Chondrocyte (in vitro differentiated cells): Measurements from ENCODE around the gene COCH. TPM values are rescaled to one million over a fixed set of nuclear protein-coding genes. Genes with fewer than 3 reads are reported as not detected.
A peak's percentile ranks its signal among the peaks of the same experiment; 100 is the strongest.

ENCODE experiments used
- DNase-seq: peaks from one replicate; pipeline ENCODE4 v3.0.0; 2021; ENCODE audit warnings: mixed read lengths, low spot score
- H3K27ac Mint-ChIP-seq: one replicate; pipeline ENCODE4 v1.8.0; 2021; ENCODE audit warnings: mild to moderate bottlenecking, moderate library complexity, mixed read lengths; ENCODE audit not compliant: unreplicated experiment
- H3K27me3 Mint-ChIP-seq: 2 replicates; pipeline ENCODE4 v1.8.0; 2021; ENCODE audit warnings: low read depth, mixed read lengths
- H3K36me3 Mint-ChIP-seq: 2 replicates; pipeline ENCODE4 v1.8.0; 2021; ENCODE audit warnings: low read depth, mixed read lengths
- H3K4me1 Mint-ChIP-seq: 2 replicates; pipeline ENCODE4 v1.8.0; 2021; ENCODE audit warnings: low read depth, mild to moderate bottlenecking, mixed read lengths
- H3K4me3 Mint-ChIP-seq: one replicate; pipeline ENCODE4 v1.8.0; 2021; ENCODE audit warnings: mild to moderate bottlenecking, moderate library complexity, mixed read lengths; ENCODE audit not compliant: unreplicated experiment
- H3K9me3 Mint-ChIP-seq: 2 replicates; pipeline ENCODE4 v1.8.0; 2021; ENCODE audit warnings: low read depth, mixed read lengths
- total RNA-seq: library from RNA; stranded (reverse); gene quantifications from 3 replicates; pipeline ENCODE4 v1.2.1, GENCODE V29; 2021
- TF ChIP-seq, protein P1 (sequence below): fragments of 200-600 bp; sonication (generic); IDR thresholded peaks from 2 replicates; pipeline ENCODE4 v1.5.0; 2021; ENCODE audit warnings: antibody characterized with exemption, mild to moderate bottlenecking, moderate library complexity

COCH gene
- total RNA-seq, 1 donor from 2014 or later, result 14.7 TPM

DNA sequence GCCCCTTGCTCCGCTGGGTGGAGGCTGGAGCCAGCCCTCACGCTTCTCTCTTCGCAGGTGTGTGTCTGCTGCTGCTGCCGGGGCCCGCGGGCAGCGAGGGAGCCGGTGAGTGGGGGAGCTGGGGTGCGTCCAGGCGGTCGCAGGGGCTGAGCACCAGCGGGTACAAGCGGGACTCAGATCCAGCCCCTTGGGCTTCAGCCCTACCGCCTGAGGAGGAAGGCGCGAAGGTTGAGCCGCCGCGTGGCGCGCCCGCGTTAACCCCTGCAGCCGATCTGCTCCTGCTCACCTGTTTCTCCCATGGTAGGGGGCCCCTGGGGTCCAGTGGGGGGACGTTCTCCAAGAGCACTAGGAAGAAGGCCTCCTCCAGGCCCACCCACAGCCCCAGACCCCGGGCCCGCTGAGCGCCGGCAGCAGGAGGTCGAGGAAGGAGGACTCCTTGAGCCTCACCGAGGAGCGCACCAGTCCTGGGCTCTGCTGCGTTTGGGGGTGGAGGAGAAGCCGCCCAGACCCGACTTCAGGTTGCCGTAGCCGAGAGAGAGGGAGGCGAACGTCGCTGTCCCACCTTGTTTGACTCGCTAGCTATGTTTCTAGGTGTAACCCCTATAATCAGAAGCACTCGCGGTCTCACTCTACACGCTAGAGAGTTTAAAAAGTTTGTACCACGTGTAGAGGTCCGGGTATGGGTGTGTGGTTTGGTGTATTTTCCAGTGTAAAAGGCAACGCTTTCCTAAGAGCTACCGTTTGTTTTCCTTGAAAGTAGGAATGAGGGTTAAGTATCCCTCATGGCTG lies 834 bp downstream of the COCH start:
- TF ChIP-seq, protein P1, sequence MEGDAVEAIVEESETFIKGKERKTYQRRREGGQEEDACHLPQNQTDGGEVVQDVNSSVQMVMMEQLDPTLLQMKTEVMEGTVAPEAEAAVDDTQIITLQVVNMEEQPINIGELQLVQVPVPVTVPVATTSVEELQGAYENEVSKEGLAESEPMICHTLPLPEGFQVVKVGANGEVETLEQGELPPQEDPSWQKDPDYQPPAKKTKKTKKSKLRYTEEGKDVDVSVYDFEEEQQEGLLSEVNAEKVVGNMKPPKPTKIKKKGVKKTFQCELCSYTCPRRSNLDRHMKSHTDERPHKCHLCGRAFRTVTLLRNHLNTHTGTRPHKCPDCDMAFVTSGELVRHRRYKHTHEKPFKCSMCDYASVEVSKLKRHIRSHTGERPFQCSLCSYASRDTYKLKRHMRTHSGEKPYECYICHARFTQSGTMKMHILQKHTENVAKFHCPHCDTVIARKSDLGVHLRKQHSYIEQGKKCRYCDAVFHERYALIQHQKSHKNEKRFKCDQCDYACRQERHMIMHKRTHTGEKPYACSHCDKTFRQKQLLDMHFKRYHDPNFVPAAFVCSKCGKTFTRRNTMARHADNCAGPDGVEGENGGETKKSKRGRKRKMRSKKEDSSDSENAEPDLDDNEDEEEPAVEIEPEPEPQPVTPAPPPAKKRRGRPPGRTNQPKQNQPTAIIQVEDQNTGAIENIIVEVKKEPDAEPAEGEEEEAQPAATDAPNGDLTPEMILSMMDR, result no peak
- Mint-ChIP-seq H3K27ac (no peak overlapping the region), H3K9me3 (no peaks in the 10 kb centered on the region), H3K4me1 (peaks cover 6% of the 10 kb centered on the region), H3K27me3 (peaks cover 17% of the 10 kb centered on the region), H3K4me3 (peak overlapping the region; percentile 70), H3K36me3 (peaks cover 1% of the 10 kb centered on the region)
- DNase-seq, result peak; percentile 88

DNA sequence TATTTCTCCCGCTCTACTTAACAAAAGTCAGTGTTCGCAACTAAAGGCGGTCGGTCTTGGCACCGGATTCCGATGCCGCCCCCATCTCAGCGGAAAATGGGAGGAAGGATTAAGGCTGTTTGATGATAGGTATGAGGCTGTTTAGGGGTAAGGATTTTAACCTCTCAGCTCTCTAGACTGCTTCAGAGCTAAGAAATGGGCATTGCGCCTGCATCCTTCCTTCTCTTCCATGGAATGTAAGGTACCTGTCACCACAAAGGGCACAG lies 1.4 kb downstream of the COCH start:
- no peak for DNase-seq
- no peak overlapping the region for H3K27ac Mint-ChIP-seq
- TF ChIP-seq, protein P1, result no peak
- H3K36me3 Mint-ChIP-seq, result peaks cover 1% of the 10 kb centered on the region
- H3K4me3 Mint-ChIP-seq, result peak overlapping the region; percentile 70
- H3K27me3 Mint-ChIP-seq, result peaks cover 14% of the 10 kb centered on the region
- H3K4me1 Mint-ChIP-seq, result peaks cover 6% of the 10 kb centered on the region
- no peaks in the 10 kb centered on the region for H3K9me3 Mint-ChIP-seq

DNA sequence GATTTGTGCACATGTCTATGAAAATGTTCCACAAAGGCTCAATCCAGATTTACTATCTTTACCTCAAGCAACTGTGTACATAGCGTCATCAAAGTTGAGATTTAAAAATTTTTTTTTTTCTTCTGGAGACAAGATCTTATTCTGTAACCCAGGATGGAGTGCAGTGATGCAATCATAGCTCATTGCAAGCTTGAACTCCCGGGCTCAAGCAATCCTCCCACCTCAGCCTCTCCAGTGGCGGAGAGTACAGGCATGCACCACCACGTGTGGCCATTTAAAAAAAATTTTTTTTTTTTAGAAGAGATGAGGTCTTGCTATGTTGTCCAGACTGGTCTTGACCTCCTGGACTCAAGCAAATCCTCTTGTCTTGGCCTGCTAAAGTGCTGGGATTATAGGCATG lies 2.3 kb downstream of the COCH start:
- Mint-ChIP-seq H3K9me3 (no peaks in the 10 kb centered on the region), H3K27me3 (peaks cover 10% of the 10 kb centered on the region), H3K27ac (no peak overlapping the region), H3K36me3 (peaks cover 1% of the 10 kb centered on the region), H3K4me1 (peaks cover 6% of the 10 kb centered on the region), H3K4me3 (no peak overlapping the region)
- DNase-seq, result no peak
- TF ChIP-seq, protein P1, result no peak

DNA sequence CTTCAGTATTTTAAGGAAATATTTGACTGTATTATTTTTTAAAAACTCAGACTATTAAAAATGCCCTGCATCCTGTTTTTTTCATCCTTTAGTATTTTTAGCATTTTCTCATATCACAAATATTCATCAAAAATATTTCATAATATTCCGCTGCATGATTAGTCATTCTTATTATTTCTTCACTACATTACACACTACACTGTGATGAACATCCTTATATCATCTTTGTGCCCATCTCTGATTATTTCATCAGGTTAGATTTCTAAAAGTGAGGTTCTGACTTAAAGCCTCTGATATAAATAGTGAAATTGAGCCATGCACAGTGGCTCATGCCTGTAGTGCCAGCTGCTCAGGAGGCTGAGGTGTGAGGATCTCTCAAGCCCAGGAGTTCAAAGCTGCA lies 8.1 kb downstream of the COCH start:
- H3K27me3 Mint-ChIP-seq, result no peaks in the 10 kb centered on the region
- H3K9me3 Mint-ChIP-seq, result no peaks in the 10 kb centered on the region
- H3K36me3 Mint-ChIP-seq, result no peaks in the 10 kb centered on the region
- no peak for DNase-seq
- H3K27ac Mint-ChIP-seq, result peak overlapping the region; percentile 24
- H3K4me3 Mint-ChIP-seq, result no peak overlapping the region
- TF ChIP-seq, protein P1, result no peak
- H3K4me1 Mint-ChIP-seq, result peaks cover 7% of the 10 kb centered on the region

DNA sequence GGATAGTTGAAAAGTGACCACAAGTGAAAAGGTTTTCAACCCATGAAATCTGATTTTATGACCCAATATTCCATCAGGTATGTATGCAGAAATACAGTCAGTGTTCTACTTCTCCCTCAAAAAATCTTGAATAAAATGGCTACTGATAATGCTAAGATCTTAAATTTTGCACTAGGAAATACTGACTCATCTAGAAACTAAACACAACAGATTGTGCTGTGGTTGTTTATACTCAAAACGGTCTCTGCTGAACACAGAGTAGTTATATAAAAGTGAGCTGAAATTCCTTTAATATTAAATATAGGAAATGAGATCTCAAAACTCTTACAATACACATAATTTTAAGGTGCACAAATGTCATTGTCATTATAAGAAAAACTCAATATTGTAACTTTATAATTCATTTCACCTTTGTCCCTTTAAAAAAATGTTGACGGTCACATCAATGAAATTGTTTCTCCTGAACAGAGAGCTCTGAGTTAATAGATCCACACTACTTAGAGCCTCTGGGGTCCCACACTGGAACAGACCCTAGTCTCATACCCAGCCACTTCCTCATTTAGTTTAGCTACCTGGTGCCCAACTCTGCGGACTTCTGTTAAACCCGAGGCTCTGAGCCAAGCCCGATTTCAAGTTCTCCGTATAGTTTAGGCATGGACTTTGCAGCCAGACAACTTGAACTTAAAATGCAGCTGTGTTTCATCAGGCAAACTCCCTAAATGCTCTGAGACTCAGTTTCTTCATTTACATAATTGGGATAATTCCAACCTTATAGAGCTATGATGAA lies 9.3 kb downstream of the COCH start:
- Mint-ChIP-seq H3K27ac (no peak overlapping the region), H3K36me3 (no peaks in the 10 kb centered on the region)

More for the DNA sequence above, 9.3 kb downstream of the COCH start:
- TF ChIP-seq, protein P1, result no peak
- H3K9me3 Mint-ChIP-seq, result no peaks in the 10 kb centered on the region
- no peak for DNase-seq
- peaks cover 11% of the 10 kb centered on the region for H3K4me1 Mint-ChIP-seq
- no peak overlapping the region for H3K4me3 Mint-ChIP-seq
- H3K27me3 Mint-ChIP-seq, result no peaks in the 10 kb centered on the region
